NCI-H774 (cell line): ENCODE results near the gene LYAR.

ENCODE experiments used
- DNase-seq: peaks from one replicate; lab custom pipeline; 2025; lab: John Stamatoyannopoulos, UW

LYAR gene

GRCh38 chr4:4315461-4316149, 25.7 kb upstream of the LYAR start:
- no peak for DNase-seq

DNA sequence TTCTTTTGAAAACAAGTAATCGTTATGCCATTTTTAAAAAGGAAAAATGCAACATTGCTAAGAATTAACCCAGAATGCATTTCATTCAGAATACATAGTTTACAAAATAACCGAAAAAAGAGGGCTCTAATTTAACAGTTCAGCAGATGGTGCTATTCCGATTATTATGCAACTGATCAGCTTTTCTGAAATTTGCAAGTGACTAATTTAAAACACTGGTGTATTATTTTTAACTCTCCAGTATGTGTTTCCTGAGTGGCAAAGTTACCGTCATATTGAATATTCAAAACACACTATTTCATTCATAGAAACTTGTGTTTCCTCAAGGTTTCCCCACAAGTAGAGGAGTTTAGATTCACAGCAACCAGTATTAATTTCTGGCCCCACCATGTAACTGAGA, 21.2 kb upstream of the LYAR start:
- DNase-seq, result no peak

DNA sequence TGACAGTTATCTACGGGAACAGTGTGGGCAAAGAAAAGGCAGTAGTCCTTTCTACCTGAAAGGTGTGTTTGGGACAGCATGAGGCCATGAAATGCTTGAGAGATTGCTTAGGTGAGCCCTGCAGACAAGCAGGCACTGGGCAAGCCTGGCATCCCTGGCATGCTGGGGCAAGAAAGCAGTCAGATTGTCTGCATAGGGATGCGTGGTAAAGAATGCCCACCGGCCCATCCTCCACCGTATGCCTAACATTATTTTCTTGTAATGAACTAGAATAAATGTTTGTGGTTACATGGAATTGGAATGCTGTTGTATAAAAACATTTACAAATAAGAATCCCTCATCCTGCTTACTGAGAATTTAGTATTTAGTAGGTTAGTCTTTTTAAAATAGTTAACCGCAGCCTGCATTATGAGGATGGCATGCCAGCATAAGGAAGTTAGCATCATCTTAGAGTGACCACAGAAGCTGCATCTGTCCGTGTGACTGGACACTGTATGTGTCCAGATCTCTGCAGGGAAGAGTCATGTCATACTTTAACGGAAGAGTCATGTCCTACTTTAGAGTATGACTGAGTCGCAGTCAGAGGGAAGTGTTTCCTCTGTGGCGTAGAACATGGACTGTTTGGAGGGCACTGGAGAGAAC, 19.0 kb upstream of the LYAR start:
- DNase-seq, result no peak

GRCh38 chr4:4306920-4307319, 17.0 kb upstream of the LYAR start:
- DNase-seq, result no peak

GRCh38 chr4:4302416-4302815, 12.5 kb upstream of the LYAR start:
- DNase-seq, result no peak

DNA sequence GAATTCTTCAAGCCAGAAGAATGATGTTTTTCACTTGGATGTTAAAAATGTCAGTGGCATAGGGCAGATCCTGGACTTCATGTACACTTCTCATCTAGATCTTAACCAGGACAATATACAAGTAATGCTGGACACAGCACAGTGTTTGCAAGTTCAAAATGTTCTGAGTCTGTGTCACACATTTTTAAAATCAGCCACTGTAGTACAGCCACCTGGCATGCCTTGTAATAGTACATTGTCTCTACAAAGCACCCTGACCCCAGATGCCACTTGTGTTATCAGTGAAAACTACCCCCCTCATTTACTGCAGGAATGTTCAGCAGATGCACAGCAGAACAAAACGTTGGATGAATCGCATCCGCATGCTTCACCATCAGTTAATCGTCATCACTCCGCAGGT, 12.0 kb upstream of the LYAR start:
- no peak for DNase-seq

GRCh38 chr4:4299006-4299405, 9.1 kb upstream of the LYAR start:
- no peak for DNase-seq

DNA sequence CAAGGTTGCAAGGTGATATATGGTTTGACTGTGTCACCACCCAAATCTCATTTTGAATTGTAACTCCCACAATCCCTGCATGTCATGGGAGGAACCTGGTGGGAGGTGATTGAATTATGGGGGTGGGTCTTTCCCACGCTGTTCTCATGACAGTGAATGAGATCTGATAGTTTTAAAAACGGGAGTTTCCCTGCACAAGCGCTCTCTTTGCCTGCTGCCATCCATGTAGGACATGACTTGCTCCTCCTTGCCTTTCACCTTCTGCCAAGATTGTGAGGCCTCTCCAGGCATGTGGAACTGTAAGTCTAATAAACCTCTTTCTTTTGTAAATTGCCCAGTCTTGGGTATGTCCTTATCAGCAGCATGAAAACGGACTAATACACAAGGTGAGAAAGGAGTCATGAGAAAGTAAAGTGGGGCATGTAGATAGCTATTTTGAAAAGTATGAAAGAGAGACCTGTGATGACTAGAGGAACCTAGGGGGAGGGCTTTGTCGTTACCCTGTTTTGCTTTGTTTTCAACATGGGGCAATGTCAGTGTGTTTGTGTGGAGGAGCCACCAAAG, 6.4 kb upstream of the LYAR start:
- no peak for DNase-seq

DNA sequence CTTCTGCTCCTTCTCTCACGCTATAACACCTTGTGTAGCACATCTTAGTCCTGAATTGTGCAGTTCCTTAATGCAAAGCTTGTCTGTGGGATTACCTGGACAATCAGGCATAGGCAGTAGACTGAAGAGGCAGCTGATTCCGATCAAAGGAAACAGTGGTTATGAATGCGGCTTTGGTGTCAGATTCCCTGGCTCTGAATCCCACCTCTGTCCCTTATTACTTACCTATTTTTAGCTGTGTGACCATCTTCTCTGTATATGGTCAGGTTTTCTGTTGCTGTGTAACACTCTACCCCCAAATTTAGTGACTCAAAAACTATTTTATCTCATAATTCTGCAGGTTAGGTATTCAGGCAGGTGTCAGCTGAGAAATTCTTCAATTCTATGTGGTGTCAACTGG, 3.3 kb upstream of the LYAR start:
- no peak for DNase-seq

- no peak for DNase-seq
Observed at GRCh38 chr4:4289597-4289940, 385 bp downstream of the LYAR start.

DNA sequence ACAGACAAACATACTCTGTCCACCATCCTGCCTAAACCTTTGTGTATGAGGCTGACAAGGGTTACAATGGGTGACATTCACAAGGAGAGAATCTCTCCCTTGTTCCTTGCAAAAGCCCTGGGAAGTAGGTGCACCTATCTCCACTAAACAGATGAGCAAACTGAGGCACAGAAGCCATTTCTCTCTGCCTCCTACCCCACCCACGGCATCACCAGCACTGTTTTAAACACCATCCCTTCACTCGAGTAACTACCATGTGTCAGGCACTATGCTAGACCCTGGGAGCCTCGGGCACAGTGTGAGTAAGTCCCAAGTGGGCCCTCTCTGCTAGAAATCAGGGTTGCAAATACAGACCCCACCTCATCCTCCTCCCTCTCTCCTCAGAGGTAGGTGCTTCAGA, 899 bp downstream of the LYAR start:
- no peak for DNase-seq

- DNase-seq, result no peak
Observed at GRCh38 chr4:4288098-4288497, 1.9 kb downstream of the LYAR start.

- DNase-seq, result no peak
Observed at GRCh38 chr4:4284827-4285618, 4.9 kb downstream of the LYAR start.

GRCh38 chr4:4281787-4282186, 8.2 kb downstream of the LYAR start:
- DNase-seq, result no peak

GRCh38 chr4:4277531-4277930, 12.4 kb downstream of the LYAR start:
- no peak for DNase-seq

DNA sequence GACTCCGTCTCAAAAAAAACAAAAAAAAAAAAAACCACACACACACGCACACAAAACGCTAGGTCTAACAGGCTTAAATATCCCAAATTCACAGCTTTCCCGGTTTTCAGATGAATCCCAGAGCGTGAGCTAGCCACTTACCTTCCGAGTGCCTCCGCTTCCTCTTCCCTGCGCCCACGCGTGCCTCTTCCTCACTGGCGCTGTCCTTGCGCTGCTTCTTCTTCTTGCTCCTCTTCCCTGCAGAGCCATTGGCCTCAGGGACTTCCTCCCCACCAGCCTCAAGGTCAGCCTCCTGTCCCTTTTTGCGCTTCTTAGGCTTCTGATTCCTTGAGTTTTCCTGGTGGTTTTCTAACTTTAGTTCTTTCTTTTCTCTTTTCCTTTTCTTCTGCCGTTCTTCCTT, 15.7 kb downstream of the LYAR start:
- no peak for DNase-seq

- DNase-seq, result no peak
Observed at GRCh38 chr4:4271912-4272311, 18.0 kb downstream of the LYAR start.

DNA sequence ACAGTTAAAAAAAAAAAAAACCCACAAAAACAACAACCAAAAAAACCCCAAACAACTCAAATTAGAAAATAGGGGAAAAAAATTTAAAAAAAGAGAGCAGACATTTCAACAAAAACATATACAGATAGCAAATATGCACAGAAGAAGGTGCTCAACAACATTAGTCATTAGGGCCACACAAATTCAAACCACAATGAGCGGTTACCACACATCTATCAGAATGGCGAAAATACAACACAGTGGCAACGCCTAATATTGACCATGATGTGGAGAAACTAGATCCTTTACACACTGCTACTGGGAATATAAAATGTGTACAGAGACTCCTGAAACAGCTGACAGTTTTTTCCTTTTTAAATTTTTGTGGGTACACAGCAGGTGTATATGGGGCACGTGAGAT, 19.4 kb downstream of the LYAR start:
- no peak for DNase-seq

GRCh38 chr4:4269856-4270255, 20.1 kb downstream of the LYAR start:
- no peak for DNase-seq

DNA sequence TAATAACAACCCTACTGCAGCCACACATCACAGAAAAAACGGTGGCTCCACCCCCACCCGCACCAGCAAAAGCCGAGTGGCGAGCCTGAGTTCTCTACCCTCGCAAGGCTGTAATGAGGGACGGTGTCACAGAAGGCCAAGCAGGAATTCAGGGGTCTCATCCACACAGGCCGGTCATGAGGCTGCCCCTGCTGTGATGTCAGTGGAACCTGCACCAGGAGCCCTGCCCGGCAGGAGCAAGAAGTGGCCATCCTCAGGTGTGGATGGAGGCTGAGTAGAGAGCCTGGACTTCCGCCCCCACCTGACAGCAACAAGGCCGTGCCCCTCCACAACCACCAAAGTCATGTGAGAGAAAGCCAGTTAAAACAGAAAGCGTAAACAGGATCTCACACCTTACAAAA, 20.6 kb downstream of the LYAR start:
- no peak for DNase-seq

DNA sequence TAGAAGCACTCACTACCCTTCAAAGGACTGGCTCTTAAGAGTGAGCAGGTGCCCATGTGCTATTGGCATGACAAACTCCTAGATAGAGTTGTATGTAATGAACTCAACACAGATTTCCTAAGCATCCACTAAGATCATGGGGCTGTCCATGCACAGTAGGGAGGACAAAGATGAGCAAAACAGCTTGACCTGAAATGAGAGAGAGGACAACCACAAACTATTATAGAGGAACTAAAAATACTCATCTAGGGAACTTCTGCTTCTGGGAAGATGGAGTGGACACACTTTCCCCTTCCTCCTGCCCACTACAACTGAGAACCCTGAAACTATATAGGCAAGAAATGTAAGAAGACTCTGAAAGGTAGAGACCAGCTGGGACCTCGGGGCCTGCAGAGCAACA, 21.2 kb downstream of the LYAR start:
- DNase-seq, result no peak

GRCh38 chr4:4267981-4268380, 22.0 kb downstream of the LYAR start:
- no peak for DNase-seq

GRCh38 chr4:4260185-4260751, 29.7 kb downstream of the LYAR start:
- DNase-seq, result no peak
